ENCODE data around the gene CNTNAP2. TPM values are rescaled to one million over a fixed set of nuclear protein-coding genes. Genes with fewer than 3 reads are reported as not detected.
A peak's percentile ranks its signal among the peaks of the same experiment; 100 is the strongest.

The CNTNAP2 gene
- total and polyA plus RNA-seq, 2 of the 8 experiments (the other 6 are each of a cell fraction or from before 2014, with no cell fraction given) = 27.9 to 71.0 TPM

DNA sequence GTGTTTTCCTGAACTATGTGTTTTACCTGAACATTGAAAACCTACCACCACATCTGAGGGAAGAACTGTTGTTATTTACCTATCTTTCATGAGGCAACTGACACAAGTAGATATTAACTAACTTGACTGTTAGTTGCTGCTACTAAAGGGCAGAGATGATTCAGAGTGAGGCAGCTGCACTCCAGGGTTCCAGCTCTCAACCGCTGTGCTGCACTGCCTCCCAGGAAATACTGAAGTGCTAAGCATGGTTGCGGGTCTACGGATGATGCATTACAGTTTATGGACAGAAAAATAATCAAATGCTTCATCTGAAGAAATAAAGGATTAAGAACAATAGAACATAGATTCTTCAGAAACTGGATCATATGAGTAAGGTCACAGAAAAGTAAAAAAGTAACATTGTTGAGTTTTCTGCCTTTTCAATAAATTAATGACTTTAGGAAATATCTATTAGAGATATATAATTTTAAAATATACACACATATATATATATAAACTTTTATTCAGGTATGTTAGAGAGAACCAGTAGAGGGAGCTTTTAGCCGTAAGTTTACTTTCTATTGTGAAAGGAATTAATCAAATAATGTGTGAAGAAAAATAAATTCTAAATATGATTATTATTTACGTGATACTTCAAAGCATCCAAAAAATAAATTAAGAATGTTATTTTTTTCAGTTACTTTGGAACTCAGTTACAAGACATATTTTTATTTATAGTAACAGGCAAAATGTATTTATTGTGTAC, 620.0 kb downstream of the CNTNAP2 start:
- Histone ChIP-seq H2BK15ac (ENCODE audit: low read length) (no peak overlapping the region), H3K23me2 (ENCODE audit: low read depth, low read length) (no peaks in the 10 kb centered on the region), H3K4me3 (ENCODE audit: extremely low read depth in 1 of 4, insufficient read depth in 2 of 4, low read depth in 3 of 4, low read length in 4 of 4) (no peak overlapping the region), H4K91ac (replicated peaks; ENCODE audit: insufficient read length, low read length) (no peak overlapping the region), H3K79me1 (ENCODE audit: low read depth, low read length) (no peaks in the 10 kb centered on the region), H3K23ac (ENCODE audit: insufficient read length) (no peak overlapping the region), H4K5ac (ENCODE audit: insufficient read length, low read depth, low read length) (no peak overlapping the region), H3K18ac (ENCODE audit: extremely low read depth, low read length) (no peak overlapping the region), H3K27me3 (replicated peaks in 1 of 4; ENCODE audit: control insufficient read depth in 3 of 4, extremely low read depth in 1 of 4, insufficient read depth in 3 of 4, low read length in 3 of 4) (no peaks in the 10 kb centered on the region), H3K36me3 (ENCODE audit: control insufficient read depth in 2 of 4, insufficient read depth in 4 of 4, low read length in 3 of 4) (no peaks in the 10 kb centered on the region), H2BK12ac (ENCODE audit: low read depth, low read length) (no peak overlapping the region), H3K14ac (ENCODE audit: insufficient read length) (no peak overlapping the region), H3K9me3 (ENCODE audit: insufficient read depth in 2 of 2, low read depth in 1 of 2, low read length in 1 of 2) (no peaks in the 10 kb centered on the region), H2AK5ac (ENCODE audit: low read depth, low read length) (no peak overlapping the region), H4K8ac (ENCODE audit: extremely low read depth, insufficient read depth, low read length) (no peak overlapping the region), H4K20me1 (replicated peaks in 1 of 2; ENCODE audit: control insufficient read depth in 1 of 2, insufficient read depth in 2 of 2, low read length in 2 of 2) (no peaks in the 10 kb centered on the region), H3K27ac (ENCODE audit: low read depth, low read length) (no peak overlapping the region), H2BK20ac (ENCODE audit: low read length) (no peak overlapping the region), H2BK120ac (replicated peaks; ENCODE audit: low read depth, low read length) (no peak overlapping the region), H3K56ac (replicated peaks; ENCODE audit: insufficient read length, low read depth, low read length) (no peak overlapping the region), H3K4ac (replicated peaks; ENCODE audit: insufficient read length, low read depth, low read length) (no peak overlapping the region), H3K4me2 (ENCODE audit: insufficient read depth in 1 of 2, low read depth in 2 of 2, low read length in 2 of 2) (no peak overlapping the region), H2BK5ac (ENCODE audit: low read depth, low read length) (no peak overlapping the region), H3K79me2 (ENCODE audit: control insufficient read depth in 1 of 2, insufficient read depth in 2 of 2, low read length in 2 of 2) (no peaks in the 10 kb centered on the region), H2AFZ (ENCODE audit: low read length) (no peak overlapping the region), H3K9ac (replicated peaks in 1 of 4; ENCODE audit: extremely low read depth in 1 of 4, low read depth in 3 of 4, low read length in 3 of 4) (no peak overlapping the region), H3K4me1 (replicated peaks in 1 of 4; ENCODE audit: control insufficient read depth in 3 of 4, insufficient read depth in 4 of 4, low read length in 3 of 4) (no peaks in the 10 kb centered on the region)
- WGBS, 2 experiments (ENCODE audit: extremely low coverage in 1 of 2, insufficient coverage in 1 of 2, insufficient read length in 1 of 2, insufficient replicate concordance in 2 of 2, low coverage in 1 of 2, low lambda C conversion rate in 2 of 2, missing lambda C conversion rate in 1 of 2) = 80% methylated on average over 5 of the region's 5 CpGs; no CpG with 5 or more reads in 1 of the 2 experiments
- no peak for TF ChIP-seq CTBP2 (IDR thresholded peaks at IDR 0.05; ENCODE audit: borderline replicate concordance, insufficient read depth, insufficient read length, low read length)
- TF ChIP-seq RAD21 (IDR thresholded peaks at IDR 0.05 in 1 of 2, conservative IDR thresholded peaks at IDR 0.05 in 1 of 2; ENCODE audit: low read depth in 2 of 2, low read length in 2 of 2) = peak in 1 of 2 experiments; percentile 9; a peak in 2 of 4 replicates
- CTCF ChIA-PET (ENCODE audit: partially characterized antibody) = interaction anchor here (0.7 to 1.5 kb wide), 3 partner anchors 23 to 1450 kb away, joined by 3 read pairs; no protein-coding TSS in a partner anchor
- POLR2A ChIA-PET (ENCODE audit: partially characterized antibody) = no interaction called here
- FAIRE-seq (no peak), DNase-seq (ENCODE audit: low read depth in 1 of 2, low spot score in 2 of 2) (peak in 1 of 2 experiments; percentile 3)
